A549 (cell line): Measurements from ENCODE around the gene DDX21.
"Not testable (repeated sequence)": the region's sequence is repeated elsewhere in the genome, so short reads cannot be mapped to it uniquely, and the experiment has no call there.

Experiments
- EHMT2 ChIP-seq: fragments of 200-600 bp; sonication (generic); IDR thresholded peaks from 2 replicates; pipeline ENCODE4 v1.6.1; 2016; ENCODE audit warnings: antibody characterized with exemption, low read depth, mild to moderate bottlenecking, moderate library complexity
- EP300 ChIP-seq, 2 experiments: fragments of >200 bp; sonication (Bioruptor Twin); formaldehyde crosslinking; IDR thresholded peaks; 2 replicates in 1 of 2; 3 replicates in 1 of 2; pipeline ENCODE4 v1.6.1; 2016 to 2017
- FOXS1 ChIP-seq: fragments of 250-450 bp; sonication (Bioruptor Pico); IDR thresholded peaks from 2 replicates; pipeline ENCODE4 v1.5.0; 2020; ENCODE audit warnings: mild to moderate bottlenecking, moderate library complexity
- HOXB13 ChIP-seq: fragments of 250-450 bp; sonication (Bioruptor Pico); IDR thresholded peaks from 2 replicates; pipeline ENCODE4 v1.5.0; 2020; ENCODE audit warnings: low read depth, mild to moderate bottlenecking, moderate library complexity
- MAFK ChIP-seq: fragments of 450-650 bp; IDR thresholded peaks from 2 replicates; pipeline ENCODE4 v1.6.1; 2014; ENCODE audit not compliant: partially characterized antibody
- POLR2A ChIP-seq: IDR thresholded peaks from 2 replicates; pipeline ENCODE4 v1.6.1; 2012; ENCODE audit warnings: mild to moderate bottlenecking, low read length
- RAD21 ChIP-seq, 2 experiments: fragments of >200 bp in 1 of 2; sonication (Bioruptor Twin) in 1 of 2; formaldehyde crosslinking in 1 of 2; IDR thresholded peaks in 1 of 2; conservative IDR thresholded peaks in 1 of 2; 2 replicates in 1 of 2; 3 replicates in 1 of 2; pipeline ENCODE4 v1.6.1; 2012 to 2018; ENCODE audit warnings: inconsistent platforms in 1 of 2
- RCOR1 ChIP-seq: fragments of 150-350 bp; IDR thresholded peaks from 2 replicates; pipeline ENCODE4 v1.6.1; 2014; ENCODE audit warnings: antibody characterized with exemption, low read length, low read depth
- RFX5 ChIP-seq: fragments of 450-650 bp; IDR thresholded peaks from 2 replicates; pipeline ENCODE4 v1.7.1; 2014; ENCODE audit warnings: antibody characterized with exemption, mild to moderate bottlenecking, moderate library complexity
- SMC3 ChIP-seq: fragments of >200 bp; sonication (Bioruptor Twin); formaldehyde crosslinking; IDR thresholded peaks from 3 replicates; pipeline ENCODE4 v1.6.1; 2018; ENCODE audit warnings: inconsistent platforms
- TP53 ChIP-seq: fragments of 250-450 bp; sonication (Bioruptor Pico); IDR thresholded peaks from 2 replicates; pipeline ENCODE4 v1.5.0; 2021; ENCODE audit warnings: mild to moderate bottlenecking, moderate library complexity
- TF ChIP-seq, protein P1 (sequence below): fragments of >200 bp; sonication (Bioruptor Twin); formaldehyde crosslinking; IDR thresholded peaks from 3 replicates; pipeline ENCODE4 v1.5.1; 2016
- TF ChIP-seq, protein P2 (sequence below): IDR thresholded peaks from 2 replicates; pipeline ENCODE4 v1.6.1; 2012
- TF ChIP-seq, protein P3 (sequence below): IDR thresholded peaks from 2 replicates; pipeline ENCODE4 v1.6.1; 2012

DNA sequence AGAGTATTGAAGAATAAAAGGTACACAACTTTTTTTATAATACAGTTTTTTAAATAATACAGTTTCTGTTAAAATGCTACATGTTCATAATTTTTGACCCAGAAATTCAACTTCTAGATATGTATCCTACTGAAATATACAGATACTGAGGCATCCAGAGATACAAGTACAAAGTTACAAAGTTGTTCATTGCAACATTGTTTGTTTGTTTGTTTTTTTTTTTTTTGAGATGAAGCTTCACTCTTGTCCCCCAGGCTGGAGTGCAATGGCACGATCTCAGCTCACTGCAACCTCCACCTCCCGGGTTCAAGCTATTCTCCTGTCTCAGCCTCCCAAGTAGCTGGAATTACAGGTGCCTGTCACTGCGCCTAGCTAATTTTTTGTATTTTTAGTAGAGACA lies 23.1 kb upstream of the DDX21 start:
- TF ChIP-seq, protein P1, sequence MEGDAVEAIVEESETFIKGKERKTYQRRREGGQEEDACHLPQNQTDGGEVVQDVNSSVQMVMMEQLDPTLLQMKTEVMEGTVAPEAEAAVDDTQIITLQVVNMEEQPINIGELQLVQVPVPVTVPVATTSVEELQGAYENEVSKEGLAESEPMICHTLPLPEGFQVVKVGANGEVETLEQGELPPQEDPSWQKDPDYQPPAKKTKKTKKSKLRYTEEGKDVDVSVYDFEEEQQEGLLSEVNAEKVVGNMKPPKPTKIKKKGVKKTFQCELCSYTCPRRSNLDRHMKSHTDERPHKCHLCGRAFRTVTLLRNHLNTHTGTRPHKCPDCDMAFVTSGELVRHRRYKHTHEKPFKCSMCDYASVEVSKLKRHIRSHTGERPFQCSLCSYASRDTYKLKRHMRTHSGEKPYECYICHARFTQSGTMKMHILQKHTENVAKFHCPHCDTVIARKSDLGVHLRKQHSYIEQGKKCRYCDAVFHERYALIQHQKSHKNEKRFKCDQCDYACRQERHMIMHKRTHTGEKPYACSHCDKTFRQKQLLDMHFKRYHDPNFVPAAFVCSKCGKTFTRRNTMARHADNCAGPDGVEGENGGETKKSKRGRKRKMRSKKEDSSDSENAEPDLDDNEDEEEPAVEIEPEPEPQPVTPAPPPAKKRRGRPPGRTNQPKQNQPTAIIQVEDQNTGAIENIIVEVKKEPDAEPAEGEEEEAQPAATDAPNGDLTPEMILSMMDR: not testable (repeated sequence)
- TF ChIP-seq FOXS1 (CRISPR knock-in tag); RAD21 (conservative IDR thresholded peaks at IDR 0.05 in 1 of 2, IDR thresholded peaks at IDR 0.05 in 1 of 2); TP53 (CRISPR knock-in tag); HOXB13 (CRISPR knock-in tag); POLR2A; EP300 (IDR thresholded peaks at IDR 0.05); RCOR1; EHMT2; RFX5; MAFK; SMC3: not testable (repeated sequence)
- TF ChIP-seq, protein P2, sequence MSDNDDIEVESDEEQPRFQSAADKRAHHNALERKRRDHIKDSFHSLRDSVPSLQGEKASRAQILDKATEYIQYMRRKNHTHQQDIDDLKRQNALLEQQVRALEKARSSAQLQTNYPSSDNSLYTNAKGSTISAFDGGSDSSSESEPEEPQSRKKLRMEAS: not testable (repeated sequence)
- TF ChIP-seq, protein P3, sequence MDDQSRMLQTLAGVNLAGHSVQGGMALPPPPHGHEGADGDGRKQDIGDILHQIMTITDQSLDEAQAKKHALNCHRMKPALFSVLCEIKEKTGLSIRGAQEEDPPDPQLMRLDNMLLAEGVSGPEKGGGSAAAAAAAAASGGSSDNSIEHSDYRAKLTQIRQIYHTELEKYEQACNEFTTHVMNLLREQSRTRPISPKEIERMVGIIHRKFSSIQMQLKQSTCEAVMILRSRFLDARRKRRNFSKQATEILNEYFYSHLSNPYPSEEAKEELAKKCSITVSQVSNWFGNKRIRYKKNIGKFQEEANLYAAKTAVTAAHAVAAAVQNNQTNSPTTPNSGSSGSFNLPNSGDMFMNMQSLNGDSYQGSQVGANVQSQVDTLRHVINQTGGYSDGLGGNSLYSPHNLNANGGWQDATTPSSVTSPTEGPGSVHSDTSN: not testable (repeated sequence)
